ENCODE results near the gene PRCP. TPM values are rescaled to one million over a fixed set of nuclear protein-coding genes. Genes with fewer than 3 reads are reported as not detected.

The PRCP gene
- total RNA-seq, 2 donors from 2014 or later: 76.8 to 107 TPM

DNA sequence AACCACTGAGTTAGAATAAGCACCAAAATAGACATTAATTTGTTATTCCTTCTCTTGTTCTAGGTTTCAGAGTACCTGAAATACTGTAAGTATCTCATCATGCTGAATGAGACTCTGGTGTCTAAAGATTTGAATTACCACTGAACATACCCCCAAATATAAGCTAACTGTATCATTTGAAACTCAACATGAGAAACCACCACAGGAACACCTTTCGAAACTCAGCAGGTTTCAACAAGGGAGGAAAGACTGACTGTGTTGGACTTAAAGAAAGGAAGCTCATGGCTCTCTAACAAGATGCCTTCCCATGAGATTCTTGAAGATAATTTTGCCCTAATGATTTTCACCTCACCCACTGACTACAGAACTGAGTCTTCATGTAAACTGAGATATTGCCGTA, 37.0 kb downstream of the PRCP start:
- TF ChIP-seq, protein P1, sequence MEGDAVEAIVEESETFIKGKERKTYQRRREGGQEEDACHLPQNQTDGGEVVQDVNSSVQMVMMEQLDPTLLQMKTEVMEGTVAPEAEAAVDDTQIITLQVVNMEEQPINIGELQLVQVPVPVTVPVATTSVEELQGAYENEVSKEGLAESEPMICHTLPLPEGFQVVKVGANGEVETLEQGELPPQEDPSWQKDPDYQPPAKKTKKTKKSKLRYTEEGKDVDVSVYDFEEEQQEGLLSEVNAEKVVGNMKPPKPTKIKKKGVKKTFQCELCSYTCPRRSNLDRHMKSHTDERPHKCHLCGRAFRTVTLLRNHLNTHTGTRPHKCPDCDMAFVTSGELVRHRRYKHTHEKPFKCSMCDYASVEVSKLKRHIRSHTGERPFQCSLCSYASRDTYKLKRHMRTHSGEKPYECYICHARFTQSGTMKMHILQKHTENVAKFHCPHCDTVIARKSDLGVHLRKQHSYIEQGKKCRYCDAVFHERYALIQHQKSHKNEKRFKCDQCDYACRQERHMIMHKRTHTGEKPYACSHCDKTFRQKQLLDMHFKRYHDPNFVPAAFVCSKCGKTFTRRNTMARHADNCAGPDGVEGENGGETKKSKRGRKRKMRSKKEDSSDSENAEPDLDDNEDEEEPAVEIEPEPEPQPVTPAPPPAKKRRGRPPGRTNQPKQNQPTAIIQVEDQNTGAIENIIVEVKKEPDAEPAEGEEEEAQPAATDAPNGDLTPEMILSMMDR (conservative IDR thresholded peaks at IDR 0.05): no peak
- WGBS, 2 experiments (ENCODE audit: insufficient coverage in 1 of 2, insufficient read length in 1 of 2): 88 to 100% methylated on average over 1 to 2 of the region's 2 CpGs
- H3K4me3 Mint-ChIP-seq: no peak overlapping the region
- no peak overlapping the region for H3K27ac Mint-ChIP-seq
- Histone ChIP-seq H3K27ac (ENCODE audit: low read depth, low read length) (no peak overlapping the region), H3K4me1 (ENCODE audit: control insufficient read depth, insufficient read depth, low read length) (peaks cover 3% of the 10 kb centered on the region), H3K4me3 (ENCODE audit: low read length) (no peak overlapping the region), H3K36me3 (ENCODE audit: control insufficient read depth, insufficient read depth, low read length) (no peaks in the 10 kb centered on the region), H3K27me3 (ENCODE audit: control insufficient read depth, insufficient read depth, low read length, poor library complexity, severe bottlenecking) (no peaks in the 10 kb centered on the region), H3K9me3 (ENCODE audit: control insufficient read depth, low read length) (no peaks in the 10 kb centered on the region), H3K9ac (ENCODE audit: extremely low read depth, low read length, poor library complexity, severe bottlenecking) (no peak overlapping the region)
- no peaks in the 10 kb centered on the region for H3K36me3 Mint-ChIP-seq (ENCODE audit: low read depth)
- no peaks in the 10 kb centered on the region for H3K9me3 Mint-ChIP-seq
- H3K27me3 Mint-ChIP-seq (ENCODE audit: insufficient read depth): peaks cover 4% of the 10 kb centered on the region
- H3K4me1 Mint-ChIP-seq: peaks cover 7% of the 10 kb centered on the region
- DNase-seq: no peak

DNA sequence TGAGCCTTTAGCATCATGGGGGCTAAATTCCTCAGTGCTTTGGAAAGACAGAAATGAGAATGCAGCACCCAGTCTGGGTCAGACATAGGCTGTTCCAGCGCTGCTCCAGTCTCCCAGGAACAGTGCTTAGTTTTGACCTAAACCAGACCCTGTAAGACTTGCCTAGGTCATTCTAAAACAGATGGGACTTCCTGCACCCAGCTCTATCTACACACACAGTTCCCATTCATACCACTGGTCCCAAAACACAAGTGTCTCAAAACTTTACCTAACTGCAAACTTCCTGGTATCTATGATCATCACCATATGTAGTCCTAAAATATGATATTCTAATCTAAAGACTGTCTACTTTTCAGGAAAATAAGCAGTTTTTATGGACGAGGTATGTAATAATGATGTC, 37.9 kb downstream of the PRCP start:
- no peaks in the 10 kb centered on the region for H3K9me3 Mint-ChIP-seq
- peaks cover 7% of the 10 kb centered on the region for H3K36me3 Mint-ChIP-seq (ENCODE audit: low read depth)
- Histone ChIP-seq H3K9me3 (ENCODE audit: control insufficient read depth, low read length) (no peaks in the 10 kb centered on the region), H3K36me3 (ENCODE audit: control insufficient read depth, insufficient read depth, low read length) (no peaks in the 10 kb centered on the region), H3K27me3 (ENCODE audit: control insufficient read depth, insufficient read depth, low read length, poor library complexity, severe bottlenecking) (no peaks in the 10 kb centered on the region), H3K4me1 (ENCODE audit: control insufficient read depth, insufficient read depth, low read length) (peaks cover 3% of the 10 kb centered on the region), H3K27ac (ENCODE audit: low read depth, low read length) (no peak overlapping the region), H3K4me3 (ENCODE audit: low read length) (no peak overlapping the region), H3K9ac (ENCODE audit: extremely low read depth, low read length, poor library complexity, severe bottlenecking) (no peak overlapping the region)
- DNase-seq: no peak
- no peak overlapping the region for H3K4me3 Mint-ChIP-seq
- peaks cover 4% of the 10 kb centered on the region for H3K27me3 Mint-ChIP-seq (ENCODE audit: insufficient read depth)
- no peak overlapping the region for H3K27ac Mint-ChIP-seq
- TF ChIP-seq, protein P1 (conservative IDR thresholded peaks at IDR 0.05): no peak
- H3K4me1 Mint-ChIP-seq: peaks cover 5% of the 10 kb centered on the region
- WGBS, 2 experiments (ENCODE audit: insufficient coverage in 1 of 2, insufficient read length in 1 of 2): 46 to 56% methylated on average over 1 of the region's 2 CpGs

DNA sequence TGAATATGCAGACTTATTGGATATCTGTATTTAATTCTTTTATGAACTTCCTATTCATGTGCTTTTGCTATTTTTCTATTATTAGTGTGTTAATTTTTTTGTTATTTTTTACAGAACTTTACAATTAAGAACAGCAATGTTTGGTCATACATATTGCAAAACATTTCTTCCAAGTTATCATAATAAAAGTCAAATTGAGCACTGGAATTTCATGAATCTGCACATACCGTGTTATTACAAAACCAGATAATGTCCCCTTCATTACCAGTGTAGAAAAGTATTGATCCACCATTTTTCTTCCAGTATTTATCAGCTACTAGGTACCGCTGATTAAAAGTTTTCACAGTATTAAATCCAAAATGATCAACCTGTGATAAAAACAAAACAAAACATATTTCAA, 40.5 kb downstream of the PRCP start:
- H3K4me3 Mint-ChIP-seq: no peak overlapping the region
- Histone ChIP-seq H3K27ac (ENCODE audit: low read depth, low read length) (no peak overlapping the region), H3K4me3 (ENCODE audit: low read length) (no peak overlapping the region), H3K36me3 (ENCODE audit: control insufficient read depth, insufficient read depth, low read length) (peaks cover 3% of the 10 kb centered on the region), H3K9ac (ENCODE audit: extremely low read depth, low read length, poor library complexity, severe bottlenecking) (no peak overlapping the region), H3K4me1 (ENCODE audit: control insufficient read depth, insufficient read depth, low read length) (no peaks in the 10 kb centered on the region), H3K27me3 (ENCODE audit: control insufficient read depth, insufficient read depth, low read length, poor library complexity, severe bottlenecking) (no peaks in the 10 kb centered on the region), H3K9me3 (ENCODE audit: control insufficient read depth, low read length) (no peaks in the 10 kb centered on the region)
- TF ChIP-seq, protein P1 (conservative IDR thresholded peaks at IDR 0.05): no peak
- H3K36me3 Mint-ChIP-seq (ENCODE audit: low read depth): peaks cover 17% of the 10 kb centered on the region
- no peak overlapping the region for H3K27ac Mint-ChIP-seq
- peaks cover 4% of the 10 kb centered on the region for H3K27me3 Mint-ChIP-seq (ENCODE audit: insufficient read depth)
- H3K9me3 Mint-ChIP-seq: no peaks in the 10 kb centered on the region
- WGBS, 2 experiments (ENCODE audit: insufficient coverage in 1 of 2, insufficient read length in 1 of 2): 92 to 100% methylated on average over 1 to 2 of the region's 2 CpGs
- no peak for DNase-seq
- H3K4me1 Mint-ChIP-seq: peaks cover 2% of the 10 kb centered on the region

Data from endodermal cell (in vitro differentiated cells).